ENCODE data around the gene ZNF559.
A peak's percentile ranks its signal among the peaks of the same experiment; 100 is the strongest.
"Not testable (repeated sequence)": the region's sequence is repeated elsewhere in the genome, so short reads cannot be mapped to it uniquely, and the experiment has no call there.

The ZNF559 gene

GRCh38 chr19:9323919-9324583, at the start of gene ZNF559:
ZNF559 (plus strand) TSS chr19:9324179; CDS start chr19:9338550, 14,371 bp downstream.
- DNase-seq = peak; percentile 88

- peak; percentile 37 for DNase-seq
Measured at GRCh38 chr19:9283485-9283884, 40.5 kb upstream of the ZNF559 start.

GRCh38 chr19:9289231-9289884, 34.6 kb upstream of the ZNF559 start:
- no peak for DNase-seq

DNA sequence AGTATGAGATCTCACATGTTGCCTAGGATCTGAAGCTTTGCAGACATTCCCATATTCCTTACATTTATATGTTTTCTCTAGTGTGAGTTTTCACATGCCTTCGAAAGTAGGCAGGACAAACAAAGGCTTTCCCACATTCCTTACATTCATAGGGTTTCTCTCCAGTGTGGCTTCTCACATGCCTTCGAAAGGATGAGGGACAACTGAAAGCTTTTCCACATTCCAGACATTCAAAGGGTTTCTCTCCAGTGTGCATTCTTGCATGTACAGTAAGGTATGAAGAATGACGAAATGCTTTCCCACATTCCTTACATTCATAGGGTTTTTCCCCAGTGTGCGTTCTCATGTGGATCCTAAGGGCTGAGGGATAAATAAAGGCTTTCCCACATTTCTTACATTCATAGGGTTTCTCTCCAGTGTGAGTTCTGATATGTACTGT, 28.5 kb upstream of the ZNF559 start:
- DNase-seq = no peak

DNA sequence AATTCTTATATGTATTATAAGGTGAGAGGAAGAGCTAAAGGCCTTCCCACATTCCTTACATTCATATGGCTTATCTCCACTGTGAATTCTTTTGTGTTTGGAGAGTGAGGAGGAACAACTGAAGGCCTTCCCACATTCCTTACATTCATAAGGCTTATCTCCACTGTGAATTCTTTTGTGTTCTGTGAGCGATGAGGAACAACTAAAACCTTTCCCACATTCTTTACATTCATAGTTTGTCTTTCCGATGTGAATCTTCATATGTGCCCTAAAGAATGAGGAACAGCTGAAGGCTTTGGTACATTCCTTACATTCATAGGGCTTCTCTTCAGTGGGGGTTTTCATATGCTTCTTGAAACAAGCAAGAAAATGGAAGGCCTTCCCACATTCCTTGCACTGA, 27.6 kb upstream of the ZNF559 start:
- DNase-seq = no peak

DNA sequence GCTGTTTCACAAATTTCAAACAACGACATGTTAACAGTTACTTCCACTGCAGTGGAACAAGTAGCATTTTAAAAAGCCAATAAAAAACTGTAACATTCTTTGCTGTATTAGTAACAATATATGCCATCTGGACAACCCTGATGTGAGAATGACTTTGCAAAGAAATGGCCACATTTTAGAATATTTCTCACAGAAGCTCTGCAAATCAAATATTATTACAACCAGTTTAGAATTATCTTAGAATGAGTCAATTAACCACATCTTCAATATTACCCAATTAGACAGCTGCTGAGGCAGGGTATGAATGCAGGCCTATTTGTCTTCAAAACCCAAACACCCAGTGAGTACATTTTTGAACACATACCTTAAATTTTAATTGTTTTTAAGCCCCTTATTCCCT, 17.5 kb upstream of the ZNF559 start:
- no peak for DNase-seq

GRCh38 chr19:9308091-9308770, 15.7 kb upstream of the ZNF559 start:
- DNase-seq = no peak

GRCh38 chr19:9309139-9309973, 14.6 kb upstream of the ZNF559 start, which contains the start of gene ZNF699:
ZNF699 (minus strand) TSS chr19:9309838; CDS start chr19:9305119, 4,719 bp downstream.
- peak; percentile 99 for DNase-seq

GRCh38 chr19:9309974-9310446, 14.0 kb upstream of the ZNF559 start:
- peak; percentile 99 for DNase-seq

- no peak for DNase-seq
Measured at GRCh38 chr19:9313756-9314155, 10.2 kb upstream of the ZNF559 start.

- no peak for DNase-seq
Measured at GRCh38 chr19:9321338-9321737, 2.6 kb upstream of the ZNF559 start.

GRCh38 chr19:9321756-9322155, 2.2 kb upstream of the ZNF559 start:
- DNase-seq = not testable (repeated sequence)

- DNase-seq = not testable (repeated sequence)
Measured at GRCh38 chr19:9322201-9322600, 1.8 kb upstream of the ZNF559 start.

DNA sequence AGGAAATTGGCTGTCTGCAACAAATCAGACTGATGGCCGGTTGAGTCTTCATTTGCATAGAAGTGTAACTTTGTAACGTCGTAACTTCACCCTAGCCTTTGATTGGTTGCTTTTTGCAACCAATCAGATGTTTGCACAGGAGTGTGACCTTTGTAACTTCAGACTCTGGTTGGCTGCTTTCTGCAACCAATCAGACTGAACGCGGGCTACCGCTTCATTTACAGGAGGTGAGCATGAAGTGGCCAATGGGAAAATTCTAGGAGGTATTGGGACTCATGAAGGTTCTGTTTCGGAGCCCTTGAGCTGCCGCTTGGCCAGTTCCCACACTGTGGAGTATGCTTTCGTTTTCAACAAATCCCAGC, 441 bp upstream of the ZNF559 start:
- DNase-seq = peak; percentile 85

DNA sequence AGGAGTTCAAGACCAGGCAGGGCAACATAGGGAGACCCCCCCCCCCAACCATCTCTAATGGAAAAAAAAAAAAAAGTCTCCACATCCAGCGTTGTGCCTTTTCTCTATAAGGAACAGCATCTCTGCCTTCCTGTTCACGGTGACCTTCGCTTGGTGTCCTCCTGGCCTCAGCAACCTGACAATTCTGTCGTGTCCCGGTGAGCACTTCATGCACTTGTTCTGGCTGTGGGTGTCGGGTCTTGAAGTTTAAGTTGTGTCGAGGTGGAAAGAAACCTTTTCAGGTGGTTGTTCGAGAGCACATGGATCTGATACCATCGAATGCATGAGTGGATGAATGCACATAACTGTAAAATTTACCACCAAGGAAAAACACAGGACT, 594 bp downstream of the ZNF559 start:
- DNase-seq = no peak

- DNase-seq = no peak
Measured at GRCh38 chr19:9329999-9330398, 6.0 kb downstream of the ZNF559 start.

GRCh38 chr19:9342610-9343304, 18.8 kb downstream of the ZNF559 start:
- no peak for DNase-seq

- DNase-seq = no peak
Measured at GRCh38 chr19:9345005-9345404, 21.0 kb downstream of the ZNF559 start.

GRCh38 chr19:9348253-9348652, 24.3 kb downstream of the ZNF559 start:
- no peak for DNase-seq

- DNase-seq = no peak
Measured at GRCh38 chr19:9348671-9349070, 24.7 kb downstream of the ZNF559 start.

GRCh38 chr19:9352505-9352904, 28.5 kb downstream of the ZNF559 start:
- no peak for DNase-seq

DNA sequence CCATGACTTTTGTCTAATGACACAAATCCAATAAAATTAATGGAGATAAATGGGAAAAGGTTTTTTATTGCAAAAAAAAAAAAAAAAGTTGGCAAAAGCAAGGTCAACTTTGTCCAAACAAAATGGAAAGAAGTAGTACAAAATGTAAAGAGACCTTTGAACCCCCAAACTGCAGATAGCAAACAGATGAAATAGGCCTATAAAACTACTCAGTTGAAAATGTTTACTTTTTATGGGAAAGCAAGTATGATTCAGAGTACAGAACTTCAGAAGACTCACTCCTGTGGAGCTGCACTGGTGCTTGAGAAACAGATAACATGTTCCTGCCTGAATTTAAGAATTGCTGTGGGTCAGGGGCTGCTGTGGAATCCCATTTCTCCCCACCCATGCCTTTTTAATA, 29.0 kb downstream of the ZNF559 start:
- no peak for DNase-seq
